HG03039 (cell line): ENCODE data around the gene HK1.
"Not testable (repeated sequence)": the region's sequence is repeated elsewhere in the genome, so short reads cannot be mapped to it uniquely, and the experiment has no call there.

Experiments used
- ATAC-seq: cut with Tn5 transposase; IDR thresholded peaks from one replicate; pipeline ENCODE4 v1.9.1; 2021; ENCODE audit warnings: mild to moderate bottlenecking, moderate library complexity; ENCODE audit not compliant: unreplicated experiment

HK1 gene

DNA sequence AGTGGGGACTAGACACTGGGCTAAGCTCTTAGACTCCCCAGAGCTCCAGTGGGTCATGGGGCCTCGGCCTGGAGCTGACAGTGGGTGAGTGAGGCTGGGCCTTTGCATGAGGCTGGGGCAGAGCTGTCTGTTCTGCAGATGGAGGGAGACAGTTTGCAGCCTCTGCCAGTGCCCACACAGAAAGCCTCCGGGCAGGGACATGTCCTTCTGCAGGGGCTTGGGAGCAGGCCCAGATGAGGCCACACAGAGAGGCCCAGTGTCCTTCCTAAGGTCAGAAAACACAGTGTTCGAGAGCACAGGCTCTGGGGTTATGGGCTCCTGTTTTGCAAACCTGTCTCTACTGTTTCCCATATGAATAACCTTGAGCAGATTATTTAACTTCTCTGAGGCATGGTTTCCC is 25.1 kb upstream of the HK1 start:
- no peak for ATAC-seq

GRCh38 chr10:69254877-69255276 is 23.4 kb upstream of the HK1 start:
- no peak for ATAC-seq

GRCh38 chr10:69259547-69260243 is 18.6 kb upstream of the HK1 start:
- ATAC-seq = no peak

- no peak for ATAC-seq
Observed at GRCh38 chr10:69261184-69261583, 17.1 kb upstream of the HK1 start.

GRCh38 chr10:69262292-69262751 is 16.0 kb upstream of the HK1 start:
- ATAC-seq = no peak

DNA sequence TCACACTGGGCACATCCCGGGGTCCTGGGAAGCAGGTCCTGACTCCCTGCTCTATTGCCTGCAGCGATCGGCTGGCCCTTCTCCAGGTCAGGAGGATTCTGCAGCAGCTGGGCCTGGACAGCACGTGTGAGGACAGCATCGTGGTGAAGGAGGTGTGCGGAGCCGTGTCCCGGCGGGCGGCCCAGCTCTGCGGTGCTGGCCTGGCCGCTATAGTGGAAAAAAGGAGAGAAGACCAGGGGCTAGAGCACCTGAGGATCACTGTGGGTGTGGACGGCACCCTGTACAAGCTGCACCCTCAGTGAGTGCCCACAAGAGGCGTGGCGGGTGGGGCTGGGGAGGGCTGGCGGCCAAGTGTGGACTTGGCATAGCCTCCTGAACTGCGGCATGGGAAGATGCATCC is 12.8 kb upstream of the HK1 start:
- no peak for ATAC-seq

DNA sequence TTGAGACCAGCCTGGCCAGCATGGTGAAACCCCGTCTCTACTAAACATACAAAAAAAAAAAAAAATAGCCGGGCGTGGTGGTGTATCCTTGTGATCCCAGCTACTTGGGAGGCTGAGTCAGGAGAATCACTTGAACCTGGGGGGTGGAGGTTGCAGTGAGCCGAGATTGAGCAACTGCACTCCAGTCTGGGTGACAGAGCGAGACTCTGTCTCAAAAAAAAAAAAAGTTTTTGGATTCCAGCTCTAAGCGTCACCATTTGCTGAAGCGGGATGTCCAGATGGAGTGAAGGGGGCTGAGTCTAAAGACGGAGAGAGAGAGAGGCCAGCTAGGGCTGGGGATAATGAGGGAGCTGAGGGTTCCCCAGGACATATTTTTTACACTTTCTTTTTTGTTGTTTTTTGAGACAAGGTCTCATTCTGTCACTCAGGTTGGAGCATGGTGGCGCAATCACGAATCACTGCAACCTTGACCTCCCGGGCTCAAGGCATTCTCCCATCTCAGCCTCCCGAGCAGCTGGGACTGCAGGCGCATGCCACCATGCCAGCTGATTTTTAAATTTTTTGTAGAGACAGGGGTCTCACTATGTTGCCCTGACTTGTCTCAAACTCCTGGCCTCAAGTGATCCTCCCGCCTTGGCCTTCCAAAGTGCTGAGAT is 9.4 kb upstream of the HK1 start:
- no peak for ATAC-seq

DNA sequence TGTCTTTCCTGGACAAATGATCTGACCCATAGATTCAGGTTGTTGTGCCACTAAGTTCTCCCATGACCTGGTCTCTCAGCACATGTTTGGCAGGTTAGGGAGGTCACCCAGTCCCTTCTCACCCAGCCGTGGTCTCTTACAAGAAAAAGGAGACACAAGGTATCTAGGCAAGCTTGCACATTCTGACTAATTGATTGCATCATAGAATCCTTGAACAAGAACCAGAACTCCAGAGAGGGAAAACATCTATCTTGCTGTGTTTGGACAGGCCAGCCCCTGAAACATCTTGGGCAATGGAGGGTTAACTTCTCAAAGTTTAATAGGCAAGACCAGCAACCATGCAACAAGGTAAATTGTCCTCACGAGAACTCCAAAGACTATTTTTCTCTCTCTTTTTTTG is 8.5 kb upstream of the HK1 start:
- ATAC-seq = no peak

GRCh38 chr10:69270990-69271389 is 7.3 kb upstream of the HK1 start:
- ATAC-seq = no peak

DNA sequence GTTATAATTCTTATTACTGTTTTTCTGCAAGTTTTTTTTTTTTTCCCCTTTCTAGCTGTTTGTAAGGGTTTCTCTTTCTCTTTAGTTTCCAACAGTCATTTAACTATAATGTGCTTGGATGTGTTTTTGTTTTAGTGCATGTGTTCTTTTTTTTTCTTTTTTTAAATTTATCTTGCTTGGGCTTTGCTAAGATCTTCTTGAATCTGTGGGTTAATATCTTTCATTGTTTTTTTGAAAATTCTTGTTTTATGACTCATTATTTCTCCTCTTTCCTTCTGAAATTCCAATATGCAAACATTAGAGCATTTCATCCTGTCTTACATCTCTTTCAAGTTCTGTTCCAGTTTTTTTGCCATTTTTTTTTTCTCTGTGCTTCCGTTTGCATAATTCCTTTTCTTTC is 5.7 kb upstream of the HK1 start:
- no peak for ATAC-seq

GRCh38 chr10:69275444-69275843 is 2.9 kb upstream of the HK1 start:
- no peak for ATAC-seq

- no peak for ATAC-seq
Observed at GRCh38 chr10:69276503-69276902, 1.8 kb upstream of the HK1 start.

- ATAC-seq = no peak
Observed at GRCh38 chr10:69279110-69279509, 814 bp downstream of the HK1 start.

GRCh38 chr10:69281507-69282413 is 3.5 kb downstream of the HK1 start:
- ATAC-seq = no peak

- not testable (repeated sequence) for ATAC-seq
Observed at GRCh38 chr10:69284402-69284801, 6.1 kb downstream of the HK1 start.

GRCh38 chr10:69285699-69286098 is 7.4 kb downstream of the HK1 start:
- no peak for ATAC-seq

DNA sequence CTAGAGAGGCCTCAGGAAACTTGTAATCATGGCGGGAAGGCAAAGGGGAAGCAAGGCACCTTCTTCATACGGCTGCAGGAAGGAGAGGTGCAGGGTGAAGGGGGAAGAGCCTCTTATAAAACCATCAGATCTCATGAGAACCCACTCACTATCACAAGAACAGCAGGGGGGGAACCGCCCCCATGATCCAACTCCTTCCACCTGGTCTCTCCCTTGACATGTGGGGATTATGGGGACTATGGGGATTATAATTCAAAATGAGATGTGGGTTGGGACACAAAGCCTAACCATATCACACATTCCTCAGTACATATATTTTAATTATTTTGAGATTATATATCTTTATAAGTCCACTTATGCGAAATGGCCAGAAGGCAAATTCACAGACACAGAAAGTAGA is 8.9 kb downstream of the HK1 start:
- ATAC-seq = no peak

- no peak for ATAC-seq
Observed at GRCh38 chr10:69290993-69291392, 12.7 kb downstream of the HK1 start.

GRCh38 chr10:69292459-69292858 is 14.2 kb downstream of the HK1 start:
- ATAC-seq = no peak

DNA sequence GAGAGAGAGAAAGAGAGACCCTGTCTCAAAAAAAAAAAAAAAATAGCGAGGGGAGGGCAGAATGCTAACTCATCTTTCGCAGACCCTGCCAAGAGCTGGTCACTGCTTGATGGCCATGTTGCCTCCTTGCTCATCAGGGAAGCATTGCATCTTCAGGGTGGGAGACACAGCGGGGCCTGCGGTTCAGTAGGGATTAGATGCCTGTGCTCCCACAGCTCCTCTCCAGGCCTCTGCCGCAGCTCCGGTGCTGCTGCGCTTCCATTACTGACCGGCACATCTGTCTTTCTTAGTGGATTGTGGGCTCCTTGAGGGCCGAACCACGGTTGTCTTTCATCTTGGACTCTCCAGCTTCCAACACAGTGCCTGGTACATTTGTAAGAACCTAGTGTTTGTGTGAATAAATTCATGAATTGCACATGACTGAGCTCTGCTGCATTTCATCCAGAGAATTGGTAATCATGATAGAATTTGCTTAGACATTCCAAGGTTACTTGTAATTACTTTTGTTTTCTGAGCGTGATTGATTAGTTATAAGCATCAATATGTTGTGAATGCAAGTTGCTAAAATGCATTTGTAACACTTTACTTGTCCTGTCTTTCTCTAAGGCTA is 16.8 kb downstream of the HK1 start:
- ATAC-seq = no peak

- ATAC-seq = no peak
Observed at GRCh38 chr10:69303632-69304051, 25.3 kb downstream of the HK1 start.
